A549 (cell line): ENCODE measurements around the gene TPM1. TPM values are rescaled to one million over a fixed set of nuclear protein-coding genes. Genes with fewer than 3 reads are reported as not detected.
"Not testable (repeated sequence)": the region's sequence is repeated elsewhere in the genome, so short reads cannot be mapped to it uniquely, and the experiment has no call there.

Experiments
- ATAC-seq, 2 experiments: fragments of 200-7000 bp in 1 of 2; fragments of >200 bp in 1 of 2; cut with Nextera tagmentation in 1 of 2; cut with Tn5 transposase in 1 of 2; 3 replicates each; pipeline versions ENCODE4 v1.8.0 to v1.9.1; 2018 to 2020; ENCODE audit warnings: mild to moderate bottlenecking in 1 of 2, moderate library complexity in 1 of 2
- CTCF ChIA-PET: fragments of 300-600 bp; sonication (Branson Sonifier 250); formaldehyde crosslinking; extraction: SDS; loops from one replicate; lab custom pipeline; 2021; ENCODE audit warnings: antibody characterized with exemption, inconsistent platforms; lab: Yijun Ruan, JAX
- POLR2A ChIA-PET: fragments of 350-600 bp; formaldehyde crosslinking; extraction: SDS; loops from one replicate; lab custom pipeline; 2021; ENCODE audit warnings: antibody characterized with exemption, inconsistent platforms; lab: Yijun Ruan, JAX
- DNase-seq, 2 experiments: peaks; one replicate each; pipeline versions ENCODE4 v3.0.0 to v3.0.0-alpha.2; 2011 to 2016; ENCODE audit warnings: low read depth in 1 of 2, low spot score in 1 of 2
- FAIRE-seq: peaks from 2 replicates; lab custom pipeline; 2011; peaks lifted over from hg19 to GRCh38; lab: Jason Lieb, UNC
- H3K27ac ChIP-seq, 2 experiments: fragments of >200 bp; sonication (Bioruptor Twin); formaldehyde crosslinking; 3 replicates each; pipeline ENCODE4 v1.5.1; 2016 to 2017
- H3K4me1 ChIP-seq: fragments of >200 bp; sonication (Bioruptor Twin); formaldehyde crosslinking; 3 replicates; pipeline ENCODE4 v1.6.1; 2016
- H3K4me2 ChIP-seq: fragments of >200 bp; sonication (Bioruptor Twin); formaldehyde crosslinking; 3 replicates; pipeline ENCODE4 v1.6.1; 2016
- H3K4me3 ChIP-seq: fragments of >200 bp; sonication (Bioruptor Twin); formaldehyde crosslinking; 3 replicates; pipeline ENCODE4 v1.5.1; 2016
- H3K9me3 ChIP-seq: fragments of >200 bp; sonication (Bioruptor Twin); formaldehyde crosslinking; 3 replicates; pipeline ENCODE4 v1.6.1; 2016
- BHLHE40 ChIP-seq: IDR thresholded peaks from 2 replicates; pipeline ENCODE4 v1.6.1; 2012; ENCODE audit warnings: low read depth, low read length, inconsistent platforms
- CEBPB ChIP-seq, 2 experiments: fragments of >200 bp in 1 of 2; sonication (Bioruptor Twin) in 1 of 2; formaldehyde crosslinking in 1 of 2; IDR thresholded peaks; 2 replicates each; pipeline ENCODE4 v1.6.1; 2012 to 2016
- CHD2 ChIP-seq: fragments of 150-350 bp; IDR thresholded peaks from 2 replicates; pipeline ENCODE4 v1.6.1; 2014; ENCODE audit warnings: low read length; ENCODE audit not compliant: partially characterized antibody
- EHF ChIP-seq: fragments of 250-450 bp; sonication (Bioruptor Pico); IDR thresholded peaks from 2 replicates; pipeline ENCODE4 v1.5.0; 2020; ENCODE audit warnings: mild to moderate bottlenecking
- EP300 ChIP-seq, 2 experiments: fragments of >200 bp; sonication (Bioruptor Twin); formaldehyde crosslinking; IDR thresholded peaks; 2 replicates in 1 of 2; 3 replicates in 1 of 2; pipeline ENCODE4 v1.6.1; 2016 to 2017
- ESRRA ChIP-seq: fragments of 150-350 bp; IDR thresholded peaks from 2 replicates; pipeline ENCODE4 v1.6.1; 2014; ENCODE audit warnings: mild to moderate bottlenecking, low read length, borderline replicate concordance
- FOSL2 ChIP-seq, 2 experiments: fragments of 450-650 bp in 1 of 2; fragments of >200 bp in 1 of 2; sonication (Bioruptor Twin) in 1 of 2; formaldehyde crosslinking; IDR thresholded peaks; 2 replicates each; pipeline versions ENCODE4 v1.5.0 to v1.6.1; 2016 to 2020; ENCODE audit warnings: mild to moderate bottlenecking in 1 of 2, moderate library complexity in 1 of 2
- FOXS1 ChIP-seq: fragments of 250-450 bp; sonication (Bioruptor Pico); IDR thresholded peaks from 2 replicates; pipeline ENCODE4 v1.5.0; 2020; ENCODE audit warnings: mild to moderate bottlenecking, moderate library complexity
- GATA3 ChIP-seq: IDR thresholded peaks from 2 replicates; pipeline ENCODE4 v1.6.1; 2012; ENCODE audit warnings: borderline replicate concordance
- HOXA7 ChIP-seq: fragments of 250-450 bp; sonication (Bioruptor Pico); IDR thresholded peaks from 2 replicates; pipeline ENCODE4 v1.5.0; 2020; ENCODE audit warnings: mild to moderate bottlenecking, moderate library complexity
- HOXB13 ChIP-seq: fragments of 250-450 bp; sonication (Bioruptor Pico); IDR thresholded peaks from 2 replicates; pipeline ENCODE4 v1.5.0; 2020; ENCODE audit warnings: low read depth, mild to moderate bottlenecking, moderate library complexity
- JUNB ChIP-seq: fragments of >200 bp; sonication (Bioruptor Twin); formaldehyde crosslinking; IDR thresholded peaks from 2 replicates; pipeline ENCODE4 v1.6.1; 2016
- KDM1A ChIP-seq: fragments of 200-600 bp; sonication (generic); IDR thresholded peaks from 2 replicates; pipeline ENCODE4 v1.6.1; 2016; ENCODE audit warnings: low read depth, mild to moderate bottlenecking
- KDM5A ChIP-seq: fragments of 200-600 bp; sonication (generic); IDR thresholded peaks from 2 replicates; pipeline ENCODE4 v1.6.1; 2016; ENCODE audit warnings: antibody characterized with exemption, mild to moderate bottlenecking
- MAFK ChIP-seq: fragments of 450-650 bp; IDR thresholded peaks from 2 replicates; pipeline ENCODE4 v1.6.1; 2014; ENCODE audit not compliant: partially characterized antibody
- MYC ChIP-seq: IDR thresholded peaks from 2 replicates; pipeline ENCODE4 v1.6.1; 2012; ENCODE audit warnings: mild to moderate bottlenecking, inconsistent platforms, low read length, improper control_type of control experiment, borderline replicate concordance
- NPAS2 ChIP-seq: fragments of 250-450 bp; sonication (Bioruptor Pico); IDR thresholded peaks from 2 replicates; pipeline ENCODE4 v1.8.0; 2022; ENCODE audit warnings: mild to moderate bottlenecking, moderate library complexity, borderline replicate concordance
- NR3C1 ChIP-seq: fragments of >200 bp; sonication (Bioruptor Twin); formaldehyde crosslinking; IDR thresholded peaks from 3 replicates; pipeline ENCODE4 v1.6.1; 2017
- POLR2AphosphoS2 ChIP-seq: conservative IDR thresholded peaks from 2 replicates; pipeline ENCODE4 v1.6.1; 2012; ENCODE audit warnings: low read length, improper control_type of control experiment, inconsistent platforms
- RNF2 ChIP-seq: fragments of 200-600 bp; sonication (generic); IDR thresholded peaks from 2 replicates; pipeline ENCODE4 v1.6.1; 2016; ENCODE audit warnings: low read depth, mild to moderate bottlenecking, antibody characterized with exemption, moderate library complexity, borderline replicate concordance
- SMC3 ChIP-seq: fragments of >200 bp; sonication (Bioruptor Twin); formaldehyde crosslinking; IDR thresholded peaks from 3 replicates; pipeline ENCODE4 v1.6.1; 2018; ENCODE audit warnings: inconsistent platforms
- SREBF2 ChIP-seq: fragments of 450-650 bp; IDR thresholded peaks from 2 replicates; pipeline ENCODE4 v1.6.1; 2014; ENCODE audit warnings: mild to moderate bottlenecking, moderate library complexity
- TFCP2L1 ChIP-seq: fragments of 250-450 bp; sonication (Bioruptor Pico); IDR thresholded peaks from 2 replicates; pipeline ENCODE4 v1.5.0; 2021; ENCODE audit warnings: mild to moderate bottlenecking
- TP53 ChIP-seq: fragments of 250-450 bp; sonication (Bioruptor Pico); IDR thresholded peaks from 2 replicates; pipeline ENCODE4 v1.5.0; 2021; ENCODE audit warnings: mild to moderate bottlenecking, moderate library complexity
- ZC3H11A ChIP-seq: fragments of 450-650 bp; IDR thresholded peaks from 2 replicates; pipeline ENCODE4 v1.6.1; 2014; ENCODE audit warnings: antibody characterized with exemption, mild to moderate bottlenecking
- ZNF302 ChIP-seq: fragments of 250-450 bp; sonication (Bioruptor Pico); IDR thresholded peaks from 2 replicates; pipeline ENCODE4 v1.9.0; 2021; ENCODE audit warnings: inconsistent platforms, mild to moderate bottlenecking, moderate library complexity
- ZSCAN20 ChIP-seq: fragments of 250-450 bp; sonication (Bioruptor Pico); IDR thresholded peaks from 2 replicates; pipeline ENCODE4 v1.8.0; 2022; ENCODE audit warnings: mild to moderate bottlenecking, moderate library complexity
- WGBS: methylation state at CpG from one replicate; pipeline ENCODE4 v1.1.6; 2017; ENCODE audit errors: missing lambda C conversion rate; 5-methylcytosine and 5-hydroxymethylcytosine counted together
- polyA plus RNA-seq, 4 experiments: library from polyadenylated mRNA; depleted of rRNA in 3 of 4; stranded (reverse); fragments of >200 nt; fragmentation: RNase III in 1 of 4; extraction: RNeasy Plus Mini Kit Qiagen cat#74134 plus additional on column Dnase treatment in 1 of 4; gene quantifications; 2 replicates in 3 of 4; 3 replicates in 1 of 4; pipeline ENCODE4 v1.2.3, GENCODE V29; 2011 to 2017
- TF ChIP-seq, protein P1 (sequence below): fragments of 250-450 bp; sonication (Bioruptor Pico); IDR thresholded peaks from 2 replicates; pipeline ENCODE4 v1.5.0; 2020; ENCODE audit warnings: low read depth, mild to moderate bottlenecking, moderate library complexity
- TF ChIP-seq, protein P2 (sequence below): fragments of >200 bp; sonication (Bioruptor Twin); formaldehyde crosslinking; IDR thresholded peaks from 2 replicates; pipeline ENCODE4 v1.6.1; 2016
- TF ChIP-seq, protein P3 (sequence below): fragments of >200 bp; sonication (Bioruptor Twin); formaldehyde crosslinking; IDR thresholded peaks from 3 replicates; pipeline ENCODE4 v1.6.1; 2016
- TF ChIP-seq, protein P4 (sequence below): IDR thresholded peaks from 2 replicates; pipeline ENCODE4 v1.6.1; 2012

The TPM1 gene
- polyA plus RNA-seq, 2 of the 4 experiments (the other 2 are of a cell fraction) = 894 to 954 TPM

DNA sequence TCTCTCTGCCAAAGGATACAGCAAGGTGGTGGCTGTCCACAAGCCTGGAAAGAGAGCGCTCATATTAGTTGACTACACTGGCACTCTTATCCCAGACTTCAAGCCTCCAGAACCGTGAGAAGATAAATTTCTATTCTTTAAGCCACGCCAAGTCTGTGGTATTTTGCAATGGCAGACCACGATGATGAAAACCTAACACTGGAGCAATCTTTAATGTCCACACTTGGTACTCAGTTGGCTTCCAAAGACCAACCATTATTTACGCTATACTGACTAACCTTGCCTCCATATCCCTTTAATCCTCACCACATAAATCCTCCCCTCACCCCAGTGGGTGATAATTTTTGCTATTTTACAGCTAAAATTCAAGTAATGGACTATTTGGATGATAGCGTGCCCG is 62.2 kb downstream of the TPM1 start:
- no peak overlapping the region for H3K4me2 ChIP-seq
- H3K4me1 ChIP-seq = peaks cover 20% of the 10 kb centered on the region
- no peak for FAIRE-seq
- ChIA-PET CTCF (interaction anchor here (0.5 to 2.9 kb wide), 5 partner anchors 11 to 362 kb away, joined by 4 to 13 read pairs (median 5); partner anchors contain the start of gene LACTB), POLR2A (interaction anchor here (1.3 kb wide), 1 partner anchor 53 kb away, joined by 3 read pairs; the partner anchor contains the start of gene RPS27L)
- H3K27ac ChIP-seq = peak overlapping the region; percentile 24 to 92; a peak in 5 of 6 replicates
- no peak for ATAC-seq
- no peak for DNase-seq
- 68% methylated on average over 7 of the region's 7 CpGs for WGBS
- no peak overlapping the region for H3K4me3 ChIP-seq
- H3K9me3 ChIP-seq = peaks cover 18% of the 10 kb centered on the region
- TF ChIP-seq CEBPB (IDR thresholded peaks at IDR 0.05) = peak; percentile 34 to 70; a peak in 2 of 4 replicates
- TF ChIP-seq MAFK = no peak

DNA sequence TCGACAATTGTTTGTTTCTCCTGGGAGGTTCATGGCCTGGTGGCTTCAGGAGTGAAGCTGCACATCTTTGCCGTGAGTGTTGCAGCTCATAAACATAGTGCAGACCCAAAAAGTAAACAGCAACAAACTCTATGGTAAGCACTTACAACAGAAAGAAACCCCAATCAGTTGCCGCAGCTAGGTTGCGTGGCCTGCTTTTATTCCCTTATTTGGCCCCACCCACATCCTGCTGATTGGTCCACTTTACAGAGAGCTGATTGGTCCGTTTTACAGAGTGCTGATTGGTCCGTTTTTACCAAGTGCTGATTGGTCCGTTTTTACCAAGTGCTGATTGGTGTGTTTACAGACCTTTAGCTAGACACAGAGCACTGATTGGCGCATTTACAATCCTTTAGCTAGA is 62.8 kb downstream of the TPM1 start:
- CTCF ChIA-PET = interaction anchor here (0.6 to 2.9 kb wide), 3 partner anchors 11 to 57 kb away, joined by 4 to 13 read pairs (median 10); no protein-coding TSS in a partner anchor
- peaks cover 24% of the 10 kb centered on the region for H3K9me3 ChIP-seq
- peak; percentile 79 for TF ChIP-seq MAFK
- peak in 1 of 2 experiments; percentile 57 for DNase-seq
- FAIRE-seq, H3K4me2 ChIP-seq, ATAC-seq, H3K4me3 ChIP-seq: not testable (repeated sequence)
- H3K27ac ChIP-seq = peak overlapping the region; percentile 84 to 92
- 74% methylated on average over 8 of the region's 8 CpGs for WGBS
- POLR2A ChIA-PET = interaction anchor here (1.3 kb wide), 1 partner anchor 52 kb away, joined by 3 read pairs; the partner anchor contains the start of gene RPS27L
- peaks cover 20% of the 10 kb centered on the region for H3K4me1 ChIP-seq

DNA sequence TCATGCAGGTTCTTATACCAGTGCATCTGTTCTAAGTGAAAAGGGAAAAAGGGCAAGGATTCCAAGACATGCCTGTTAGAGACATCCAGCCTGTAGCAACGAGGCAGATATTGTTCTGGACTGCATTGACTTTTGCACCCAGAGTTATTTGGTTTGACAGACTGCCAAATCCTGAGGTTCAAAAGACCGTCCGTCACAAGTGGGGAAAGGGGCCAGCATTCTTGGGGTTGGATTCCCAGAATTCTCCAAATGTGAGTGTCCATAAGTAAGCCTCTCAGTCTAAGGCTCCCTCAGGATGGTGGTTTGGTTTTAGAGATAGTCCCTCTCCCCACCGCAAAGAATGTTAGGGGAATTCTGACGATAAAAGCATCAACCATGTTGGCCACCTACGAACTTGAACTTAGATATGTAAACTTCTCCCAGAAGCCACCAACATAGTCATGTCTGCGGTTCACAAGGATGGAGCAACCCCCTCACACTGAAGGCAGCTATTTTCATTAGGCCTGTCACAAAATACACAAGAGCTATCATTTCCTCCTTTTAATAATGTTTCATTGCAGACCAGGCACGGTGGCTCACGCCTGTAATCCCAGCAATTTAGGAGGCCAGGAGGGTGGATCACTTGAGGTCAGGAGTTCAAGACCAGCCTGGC is 65.5 kb downstream of the TPM1 start:
- FAIRE-seq (peak; percentile 99), DNase-seq (peak; percentile 93 to 99), ATAC-seq (peak; percentile 96)
- ChIA-PET CTCF (interaction anchor here (0.6 to 5.0 kb wide), 8 partner anchors 10 to 257 kb away, joined by 3 to 38 read pairs (median 4); no protein-coding TSS in a partner anchor), POLR2A (interaction anchor here (0.6 to 1.9 kb wide), 8 partner anchors 12 to 60 kb away, joined by 4 to 8 read pairs (median 5); partner anchors contain the start of gene RPS27L)
- WGBS = 0% methylated on average over 9 of the region's 9 CpGs
- H3K27ac ChIP-seq = peak overlapping the region; percentile 84 to 92
- peaks cover 33% of the 10 kb centered on the region for H3K4me1 ChIP-seq
- no peak overlapping the region for H3K4me3 ChIP-seq
- peaks cover 27% of the 10 kb centered on the region for H3K9me3 ChIP-seq
- H3K4me2 ChIP-seq = peak overlapping the region; percentile 66
- peak; percentile 72; the same call in 1 of the 2 replicates for TF ChIP-seq FOXS1 (CRISPR knock-in tag)
- TF ChIP-seq, protein P1, sequence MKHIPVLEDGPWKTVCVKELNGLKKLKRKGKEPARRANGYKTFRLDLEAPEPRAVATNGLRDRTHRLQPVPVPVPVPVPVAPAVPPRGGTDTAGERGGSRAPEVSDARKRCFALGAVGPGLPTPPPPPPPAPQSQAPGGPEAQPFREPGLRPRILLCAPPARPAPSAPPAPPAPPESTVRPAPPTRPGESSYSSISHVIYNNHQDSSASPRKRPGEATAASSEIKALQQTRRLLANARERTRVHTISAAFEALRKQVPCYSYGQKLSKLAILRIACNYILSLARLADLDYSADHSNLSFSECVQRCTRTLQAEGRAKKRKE (CRISPR knock-in tag) = peak; percentile 74
- TF ChIP-seq, protein P2, sequence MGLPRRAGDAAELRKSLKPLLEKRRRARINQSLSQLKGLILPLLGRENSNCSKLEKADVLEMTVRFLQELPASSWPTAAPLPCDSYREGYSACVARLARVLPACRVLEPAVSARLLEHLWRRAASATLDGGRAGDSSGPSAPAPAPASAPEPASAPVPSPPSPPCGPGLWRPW = peak; percentile 88
- TF ChIP-seq HOXA7 (CRISPR knock-in tag) = no peak
- TF ChIP-seq EP300 (IDR thresholded peaks at IDR 0.05) = peak; percentile 98 to 99
- no peak for TF ChIP-seq TFCP2L1 (CRISPR knock-in tag)
- TF ChIP-seq ESRRA = no peak
- TF ChIP-seq JUNB = peak; percentile 98
- no peak for TF ChIP-seq ZNF302 (CRISPR knock-in tag)
- TF ChIP-seq, protein P3, sequence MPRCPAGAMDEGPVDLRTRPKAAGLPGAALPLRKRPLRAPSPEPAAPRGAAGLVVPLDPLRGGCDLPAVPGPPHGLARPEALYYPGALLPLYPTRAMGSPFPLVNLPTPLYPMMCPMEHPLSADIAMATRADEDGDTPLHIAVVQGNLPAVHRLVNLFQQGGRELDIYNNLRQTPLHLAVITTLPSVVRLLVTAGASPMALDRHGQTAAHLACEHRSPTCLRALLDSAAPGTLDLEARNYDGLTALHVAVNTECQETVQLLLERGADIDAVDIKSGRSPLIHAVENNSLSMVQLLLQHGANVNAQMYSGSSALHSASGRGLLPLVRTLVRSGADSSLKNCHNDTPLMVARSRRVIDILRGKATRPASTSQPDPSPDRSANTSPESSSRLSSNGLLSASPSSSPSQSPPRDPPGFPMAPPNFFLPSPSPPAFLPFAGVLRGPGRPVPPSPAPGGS = peak; percentile 99
- no peak for TF ChIP-seq ZC3H11A
- TF ChIP-seq SREBF2 = no peak
- no peak for TF ChIP-seq KDM5A
- TF ChIP-seq MYC = no peak
- peak; percentile 99 for TF ChIP-seq GATA3
- no peak for TF ChIP-seq TP53
- TF ChIP-seq NPAS2 (CRISPR knock-in tag) = no peak
- no peak for TF ChIP-seq RNF2
- peak; percentile 93 for TF ChIP-seq FOSL2 (IDR thresholded peaks at IDR 0.05)
- TF ChIP-seq FOSL2 (CRISPR knock-in tag; IDR thresholded peaks at IDR 0.05) = peak; percentile 96
- TF ChIP-seq KDM1A = no peak
- no peak for TF ChIP-seq POLR2AphosphoS2
- TF ChIP-seq CEBPB (IDR thresholded peaks at IDR 0.05) = peak; percentile 88 to 95
- peak; percentile 92; the same call in 1 of the 2 replicates for TF ChIP-seq HOXB13 (CRISPR knock-in tag)
- peak; percentile 58 for TF ChIP-seq SMC3
- TF ChIP-seq BHLHE40 = no peak
- peak; percentile 8 for TF ChIP-seq MAFK
- TF ChIP-seq, protein P4, sequence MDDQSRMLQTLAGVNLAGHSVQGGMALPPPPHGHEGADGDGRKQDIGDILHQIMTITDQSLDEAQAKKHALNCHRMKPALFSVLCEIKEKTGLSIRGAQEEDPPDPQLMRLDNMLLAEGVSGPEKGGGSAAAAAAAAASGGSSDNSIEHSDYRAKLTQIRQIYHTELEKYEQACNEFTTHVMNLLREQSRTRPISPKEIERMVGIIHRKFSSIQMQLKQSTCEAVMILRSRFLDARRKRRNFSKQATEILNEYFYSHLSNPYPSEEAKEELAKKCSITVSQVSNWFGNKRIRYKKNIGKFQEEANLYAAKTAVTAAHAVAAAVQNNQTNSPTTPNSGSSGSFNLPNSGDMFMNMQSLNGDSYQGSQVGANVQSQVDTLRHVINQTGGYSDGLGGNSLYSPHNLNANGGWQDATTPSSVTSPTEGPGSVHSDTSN = peak; percentile 88
- no peak for TF ChIP-seq ZSCAN20
- no peak for TF ChIP-seq CHD2
- TF ChIP-seq EHF = no peak
- TF ChIP-seq NR3C1 = no peak
